HepG2 (cell line): ENCODE data around the gene RSPH4A. TPM values are rescaled to one million over a fixed set of nuclear protein-coding genes. Genes with fewer than 3 reads are reported as not detected.

Experiments
- ASH2L ChIP-seq: fragments of 300-600, 200-600 bp; sonication (generic); IDR thresholded peaks from 2 replicates; pipeline ENCODE4 v1.7.0; 2017; ENCODE audit warnings: low read depth, mild to moderate bottlenecking, moderate library complexity, mixed read lengths, low read length; ENCODE audit not compliant: insufficient read length
- BATF2 ChIP-seq: sonication (generic); formaldehyde crosslinking; IDR thresholded peaks from 2 replicates; pipeline ENCODE4 v1.8.0; 2022; ENCODE audit warnings: mild to moderate bottlenecking, missing genetic modification reagents, moderate library complexity
- DNMT3B ChIP-seq: conservative IDR thresholded peaks from 2 replicates; pipeline ENCODE4 v1.6.1; 2016; ENCODE audit warnings: missing biosample characterization, control low read depth
- ESRRA ChIP-seq: sonication (generic); formaldehyde crosslinking; IDR thresholded peaks from 2 replicates; pipeline ENCODE4 v1.5.1; 2020; ENCODE audit warnings: mild to moderate bottlenecking, low read depth, missing genetic modification reagents
- GABPB1 ChIP-seq: IDR thresholded peaks from 2 replicates; pipeline ENCODE4 v1.6.1; 2016; ENCODE audit warnings: mild to moderate bottlenecking, missing genetic modification reagents, moderate library complexity, missing compliant biosample characterization
- JUNB ChIP-seq: sonication (generic); formaldehyde crosslinking; IDR thresholded peaks from 2 replicates; pipeline ENCODE4 v1.8.0; 2022; ENCODE audit warnings: missing genetic modification reagents, mild to moderate bottlenecking, borderline replicate concordance
- JUND ChIP-seq: sonication (generic); formaldehyde crosslinking; IDR thresholded peaks from 2 replicates; pipeline ENCODE4 v1.8.0; 2022; ENCODE audit warnings: mild to moderate bottlenecking, missing genetic modification reagents
- KDM2A ChIP-seq: sonication (generic); formaldehyde crosslinking; IDR thresholded peaks from 2 replicates; pipeline ENCODE4 v1.4.0; 2020; ENCODE audit warnings: low read depth, missing genetic modification reagents, borderline replicate concordance
- KLF16 ChIP-seq, 2 experiments: sonication (generic) in 1 of 2; formaldehyde crosslinking in 1 of 2; IDR thresholded peaks; 2 replicates each; pipeline versions ENCODE4 v1.6.1 to v1.8.0; 2016 to 2023; ENCODE audit warnings: missing genetic modification reagents in 2 of 2, missing compliant biosample characterization in 1 of 2
- KLF6 ChIP-seq: IDR thresholded peaks from 2 replicates; pipeline ENCODE4 v1.8.0; 2016; ENCODE audit warnings: missing biosample characterization, missing genetic modification reagents
- NR2F6 ChIP-seq, 2 experiments: IDR thresholded peaks; 2 replicates each; pipeline ENCODE4 v1.6.1; 2016; ENCODE audit warnings: antibody characterized with exemption in 1 of 2, mild to moderate bottlenecking in 1 of 2
- ONECUT2 ChIP-seq: sonication (generic); formaldehyde crosslinking; IDR thresholded peaks from 2 replicates; pipeline ENCODE4 v1.4.0; 2020; ENCODE audit warnings: missing genetic modification reagents
- PRMT3 ChIP-seq: sonication (generic); formaldehyde crosslinking; IDR thresholded peaks from 2 replicates; pipeline ENCODE4 v1.8.1; 2022; ENCODE audit warnings: low read depth, mild to moderate bottlenecking, moderate library complexity, missing genetic modification reagents, borderline replicate concordance
- RFXAP ChIP-seq: sonication (generic); formaldehyde crosslinking; IDR thresholded peaks from 2 replicates; pipeline ENCODE4 v1.4.0; 2020; ENCODE audit warnings: missing genetic modification reagents, borderline replicate concordance
- SMARCC2 ChIP-seq: fragments of 450-650 bp; IDR thresholded peaks from 2 replicates; pipeline ENCODE4 v1.6.1; 2017; ENCODE audit warnings: antibody characterized with exemption, mild to moderate bottlenecking
- SNAPC5 ChIP-seq: sonication (generic); formaldehyde crosslinking; IDR thresholded peaks from 2 replicates; pipeline ENCODE4 v1.8.1; 2023; ENCODE audit warnings: mild to moderate bottlenecking, missing genetic modification reagents, borderline replicate concordance
- TFAP4 ChIP-seq: sonication (generic); IDR thresholded peaks from 2 replicates; pipeline ENCODE4 v1.6.1; 2016; ENCODE audit warnings: low read depth, borderline replicate concordance
- XRCC5 ChIP-seq: fragments of 200-400 bp; formaldehyde crosslinking; optimal IDR thresholded peaks from 2 replicates; pipeline ENCODE3; 2017; ENCODE audit warnings: mild to moderate bottlenecking, low read length
- ZNF232 ChIP-seq: sonication (generic); formaldehyde crosslinking; IDR thresholded peaks from 2 replicates; pipeline ENCODE4 v1.4.0; 2020; ENCODE audit warnings: missing genetic modification reagents, borderline replicate concordance
- ZNF468 ChIP-seq: sonication (generic); formaldehyde crosslinking; IDR thresholded peaks from 2 replicates; pipeline ENCODE4 v1.8.0; 2022; ENCODE audit warnings: mild to moderate bottlenecking, moderate library complexity, missing genetic modification reagents
- ZNF512B ChIP-seq: sonication (generic); formaldehyde crosslinking; IDR thresholded peaks from 2 replicates; pipeline ENCODE4 v1.5.1; 2020; ENCODE audit warnings: missing genetic modification reagents, mild to moderate bottlenecking, borderline replicate concordance
- ZNF572 ChIP-seq: sonication (generic); formaldehyde crosslinking; IDR thresholded peaks from 2 replicates; pipeline ENCODE4 v1.5.1; 2020; ENCODE audit warnings: mild to moderate bottlenecking, missing genetic modification reagents
- polyA plus RNA-seq, 8 experiments: library from polyadenylated mRNA; depleted of rRNA in 3 of 8; stranded (reverse) in 7 of 8; unstranded in 1 of 8; fragments of >200 nt; fragmentation: Illumina TruSeq in 4 of 8; extraction: Trizol in 4 of 8; gene quantifications; 2 replicates each; pipeline versions ENCODE4 v1.2.1 to v1.2.3, GENCODE V29; 2011 to 2016; ENCODE audit warnings: low read depth in 4 of 8, missing spikeins in 1 of 8, mixed read lengths in 1 of 8; ENCODE audit not compliant: insufficient read depth in 1 of 8
- total RNA-seq, 5 experiments: library from RNA; depleted of rRNA; stranded (reverse); fragments of >200 nt; fragmentation: Illumina TruSeq; extraction: Trizol; gene quantifications; 2 replicates each; pipeline ENCODE4 v1.2.3, GENCODE V29; 2016; ENCODE audit warnings: low read depth in 1 of 5
- TF ChIP-seq, protein P1 (sequence below): sonication (generic); formaldehyde crosslinking; IDR thresholded peaks from 2 replicates; pipeline ENCODE4 v1.5.1; 2020; ENCODE audit warnings: mild to moderate bottlenecking, missing genetic modification reagents, moderate library complexity
- TF ChIP-seq, protein P2 (sequence below): IDR thresholded peaks from 2 replicates; pipeline ENCODE4 v1.6.1; 2016; ENCODE audit warnings: missing genetic modification reagents, missing compliant biosample characterization

Gene RSPH4A
- total and polyA plus RNA-seq, 2 of the 13 experiments (the other 11 are each of a cell fraction or from before 2014, with no cell fraction given), result 0.24 to 0.40 TPM

GRCh38 chr6:116631379-116631990, 15.2 kb downstream of the RSPH4A start (continued):
- 0 out of 2 replicates have a peak, but pooled peaks have one; percentile 12 for TF ChIP-seq ONECUT2 (CRISPR knock-in tag)
- TF ChIP-seq, protein P1, sequence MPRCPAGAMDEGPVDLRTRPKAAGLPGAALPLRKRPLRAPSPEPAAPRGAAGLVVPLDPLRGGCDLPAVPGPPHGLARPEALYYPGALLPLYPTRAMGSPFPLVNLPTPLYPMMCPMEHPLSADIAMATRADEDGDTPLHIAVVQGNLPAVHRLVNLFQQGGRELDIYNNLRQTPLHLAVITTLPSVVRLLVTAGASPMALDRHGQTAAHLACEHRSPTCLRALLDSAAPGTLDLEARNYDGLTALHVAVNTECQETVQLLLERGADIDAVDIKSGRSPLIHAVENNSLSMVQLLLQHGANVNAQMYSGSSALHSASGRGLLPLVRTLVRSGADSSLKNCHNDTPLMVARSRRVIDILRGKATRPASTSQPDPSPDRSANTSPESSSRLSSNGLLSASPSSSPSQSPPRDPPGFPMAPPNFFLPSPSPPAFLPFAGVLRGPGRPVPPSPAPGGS (CRISPR knock-in tag), result peak; percentile 63; the same call in 1 of the 2 replicates
- peak; percentile 67; the same call in 1 of the 2 replicates for TF ChIP-seq ZNF512B (CRISPR knock-in tag)
- TF ChIP-seq TFAP4, result peak; percentile 98
- TF ChIP-seq ESRRA (CRISPR knock-in tag), result peak; percentile 70; the same call in 1 of the 2 replicates
- TF ChIP-seq ZNF468 (CRISPR knock-in tag), result no peak
- peak; percentile 79 for TF ChIP-seq KDM2A (CRISPR knock-in tag)
- TF ChIP-seq, protein P2, sequence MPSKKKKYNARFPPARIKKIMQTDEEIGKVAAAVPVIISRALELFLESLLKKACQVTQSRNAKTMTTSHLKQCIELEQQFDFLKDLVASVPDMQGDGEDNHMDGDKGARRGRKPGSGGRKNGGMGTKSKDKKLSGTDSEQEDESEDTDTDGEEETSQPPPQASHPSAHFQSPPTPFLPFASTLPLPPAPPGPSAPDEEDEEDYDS (CRISPR knock-in tag), result peak; percentile 69
- no peak for TF ChIP-seq JUNB (CRISPR knock-in tag)
- TF ChIP-seq BATF2 (CRISPR knock-in tag), result no peak
- peak; percentile 59; the same call in 1 of the 2 replicates for TF ChIP-seq JUND (CRISPR knock-in tag)
- TF ChIP-seq RFXAP, result peak; percentile 90
- TF ChIP-seq ZNF232 (CRISPR knock-in tag), result peak; percentile 89; the same call in 1 of the 2 replicates
- TF ChIP-seq KLF6, result no peak
- TF ChIP-seq ZNF572 (CRISPR knock-in tag), result no peak
- peak; percentile 79; the same call in 1 of the 2 replicates for TF ChIP-seq DNMT3B (CRISPR knock-in tag)
- TF ChIP-seq ASH2L, result peak; percentile 63
- TF ChIP-seq PRMT3 (CRISPR knock-in tag), result 0 out of 2 replicates have a peak, but pooled peaks have one; percentile 33
- no peak for TF ChIP-seq SNAPC5 (CRISPR knock-in tag)
- TF ChIP-seq XRCC5, result peak; percentile 97
- TF ChIP-seq GABPB1, result peak; percentile 77
- TF ChIP-seq SMARCC2, result no peak
- TF ChIP-seq KLF16 (CRISPR knock-in tag; IDR thresholded peaks at IDR 0.05), result peak in 1 of 2 experiments; percentile 78; a peak in 1 of 4 replicates
- peak; percentile 84 for TF ChIP-seq NR2F6 (IDR thresholded peaks at IDR 0.05)
- TF ChIP-seq NR2F6 (CRISPR knock-in tag; IDR thresholded peaks at IDR 0.05), result peak; percentile 95
